ENCODE data around the gene EBF4.

- no peak for TF ChIP-seq CTCF (conservative IDR thresholded peaks at IDR 0.05; ENCODE audit: low read length)
- TF ChIP-seq EZH2phosphoT487 (IDR thresholded peaks at IDR 0.05; ENCODE audit: borderline replicate concordance, low read depth, low read length): no peak
Measured at GRCh38 chr20:2796011-2796660, 103.6 kb downstream of the EBF4 start.
